H1 (cell line): Measurements from ENCODE around the gene CD63. TPM values are rescaled to one million over a fixed set of nuclear protein-coding genes. Genes with fewer than 3 reads are reported as not detected.

Experiments
- BCL11A ChIP-seq, 2 experiments: IDR thresholded peaks; one replicate each; pipeline ENCODE4 v1.6.1; 2011; ENCODE audit warnings: low read depth in 2 of 2, low read length in 2 of 2, mild to moderate bottlenecking in 2 of 2
- CEBPB ChIP-seq: IDR thresholded peaks from 2 replicates; pipeline ENCODE4 v1.6.1; 2012; ENCODE audit warnings: low read depth, low read length
- EGR1 ChIP-seq: IDR thresholded peaks from 2 replicates; pipeline ENCODE4 v1.6.1; 2011; ENCODE audit warnings: low read depth, low read length, borderline replicate concordance
- JUND ChIP-seq: IDR thresholded peaks from 2 replicates; pipeline ENCODE4 v1.6.1; 2011; ENCODE audit warnings: mild to moderate bottlenecking, improper control_type of control experiment, low read length
- SIX5 ChIP-seq: IDR thresholded peaks from 2 replicates; pipeline ENCODE4 v1.6.1; 2011; ENCODE audit warnings: mild to moderate bottlenecking, low read depth, low read length
- USF2 ChIP-seq: IDR thresholded peaks from 2 replicates; pipeline ENCODE4 v1.6.1; 2011; ENCODE audit warnings: low read length, improper control_type of control experiment
- polyA plus RNA-seq, 7 experiments: library from polyadenylated mRNA; depleted of rRNA in 3 of 7; stranded (reverse) in 5 of 7; unstranded in 2 of 7; fragments of >200 nt in 5 of 7; fragments of 200-250 nt in 2 of 7; gene quantifications; 1 replicate in 5 of 7; 2 replicates in 1 of 7; 4 replicates in 1 of 7; pipeline versions ENCODE4 v1.2.1 to v1.2.3, GENCODE V29; 2011 to 2013; ENCODE audit warnings: missing spikeins in 2 of 7, mixed read lengths in 2 of 7
- total RNA-seq: library from RNA; stranded (reverse); fragmentation: NEBNext Ultra II Directional; extraction: Animal tissue kit (Norgen Biotek cat#: 25700); gene quantifications from 2 replicates; pipeline ENCODE4 v1.2.1, GENCODE V29; 2021
- TF ChIP-seq, protein P1 (sequence below): fragments of 300-600 bp; sonication (generic); IDR thresholded peaks from 2 replicates; pipeline ENCODE4 v1.7.1; 2012; ENCODE audit warnings: low read length, moderate library complexity, mild to moderate bottlenecking, inconsistent platforms; ENCODE audit not compliant: insufficient replicate concordance

The CD63 gene
- total and polyA plus RNA-seq, 2 of the 8 experiments (the other 6 are each of a cell fraction or from before 2014, with no cell fraction given), result 440 to 526 TPM

DNA sequence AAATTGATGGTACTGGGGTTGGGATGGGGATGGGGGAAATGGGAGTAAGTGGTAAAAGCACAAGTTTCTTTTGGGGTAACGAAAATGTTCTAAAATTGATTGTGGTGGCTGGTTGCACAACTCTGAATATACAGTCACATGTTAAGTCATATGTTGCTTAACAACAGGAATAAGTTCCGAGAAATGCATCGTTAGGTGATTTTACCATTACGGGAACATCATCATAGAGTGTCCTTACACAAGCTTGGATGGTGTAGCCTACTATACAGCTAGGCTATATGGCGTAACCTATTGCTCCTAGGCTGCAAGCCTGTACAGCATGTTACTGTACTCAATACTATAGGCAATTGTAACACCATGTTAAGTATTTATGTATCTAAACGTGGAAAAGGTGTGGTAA lies 52.1 kb downstream of the CD63 start (continued):
- TF ChIP-seq CEBPB, result no peak
- TF ChIP-seq EGR1, result no peak
- TF ChIP-seq, protein P1, sequence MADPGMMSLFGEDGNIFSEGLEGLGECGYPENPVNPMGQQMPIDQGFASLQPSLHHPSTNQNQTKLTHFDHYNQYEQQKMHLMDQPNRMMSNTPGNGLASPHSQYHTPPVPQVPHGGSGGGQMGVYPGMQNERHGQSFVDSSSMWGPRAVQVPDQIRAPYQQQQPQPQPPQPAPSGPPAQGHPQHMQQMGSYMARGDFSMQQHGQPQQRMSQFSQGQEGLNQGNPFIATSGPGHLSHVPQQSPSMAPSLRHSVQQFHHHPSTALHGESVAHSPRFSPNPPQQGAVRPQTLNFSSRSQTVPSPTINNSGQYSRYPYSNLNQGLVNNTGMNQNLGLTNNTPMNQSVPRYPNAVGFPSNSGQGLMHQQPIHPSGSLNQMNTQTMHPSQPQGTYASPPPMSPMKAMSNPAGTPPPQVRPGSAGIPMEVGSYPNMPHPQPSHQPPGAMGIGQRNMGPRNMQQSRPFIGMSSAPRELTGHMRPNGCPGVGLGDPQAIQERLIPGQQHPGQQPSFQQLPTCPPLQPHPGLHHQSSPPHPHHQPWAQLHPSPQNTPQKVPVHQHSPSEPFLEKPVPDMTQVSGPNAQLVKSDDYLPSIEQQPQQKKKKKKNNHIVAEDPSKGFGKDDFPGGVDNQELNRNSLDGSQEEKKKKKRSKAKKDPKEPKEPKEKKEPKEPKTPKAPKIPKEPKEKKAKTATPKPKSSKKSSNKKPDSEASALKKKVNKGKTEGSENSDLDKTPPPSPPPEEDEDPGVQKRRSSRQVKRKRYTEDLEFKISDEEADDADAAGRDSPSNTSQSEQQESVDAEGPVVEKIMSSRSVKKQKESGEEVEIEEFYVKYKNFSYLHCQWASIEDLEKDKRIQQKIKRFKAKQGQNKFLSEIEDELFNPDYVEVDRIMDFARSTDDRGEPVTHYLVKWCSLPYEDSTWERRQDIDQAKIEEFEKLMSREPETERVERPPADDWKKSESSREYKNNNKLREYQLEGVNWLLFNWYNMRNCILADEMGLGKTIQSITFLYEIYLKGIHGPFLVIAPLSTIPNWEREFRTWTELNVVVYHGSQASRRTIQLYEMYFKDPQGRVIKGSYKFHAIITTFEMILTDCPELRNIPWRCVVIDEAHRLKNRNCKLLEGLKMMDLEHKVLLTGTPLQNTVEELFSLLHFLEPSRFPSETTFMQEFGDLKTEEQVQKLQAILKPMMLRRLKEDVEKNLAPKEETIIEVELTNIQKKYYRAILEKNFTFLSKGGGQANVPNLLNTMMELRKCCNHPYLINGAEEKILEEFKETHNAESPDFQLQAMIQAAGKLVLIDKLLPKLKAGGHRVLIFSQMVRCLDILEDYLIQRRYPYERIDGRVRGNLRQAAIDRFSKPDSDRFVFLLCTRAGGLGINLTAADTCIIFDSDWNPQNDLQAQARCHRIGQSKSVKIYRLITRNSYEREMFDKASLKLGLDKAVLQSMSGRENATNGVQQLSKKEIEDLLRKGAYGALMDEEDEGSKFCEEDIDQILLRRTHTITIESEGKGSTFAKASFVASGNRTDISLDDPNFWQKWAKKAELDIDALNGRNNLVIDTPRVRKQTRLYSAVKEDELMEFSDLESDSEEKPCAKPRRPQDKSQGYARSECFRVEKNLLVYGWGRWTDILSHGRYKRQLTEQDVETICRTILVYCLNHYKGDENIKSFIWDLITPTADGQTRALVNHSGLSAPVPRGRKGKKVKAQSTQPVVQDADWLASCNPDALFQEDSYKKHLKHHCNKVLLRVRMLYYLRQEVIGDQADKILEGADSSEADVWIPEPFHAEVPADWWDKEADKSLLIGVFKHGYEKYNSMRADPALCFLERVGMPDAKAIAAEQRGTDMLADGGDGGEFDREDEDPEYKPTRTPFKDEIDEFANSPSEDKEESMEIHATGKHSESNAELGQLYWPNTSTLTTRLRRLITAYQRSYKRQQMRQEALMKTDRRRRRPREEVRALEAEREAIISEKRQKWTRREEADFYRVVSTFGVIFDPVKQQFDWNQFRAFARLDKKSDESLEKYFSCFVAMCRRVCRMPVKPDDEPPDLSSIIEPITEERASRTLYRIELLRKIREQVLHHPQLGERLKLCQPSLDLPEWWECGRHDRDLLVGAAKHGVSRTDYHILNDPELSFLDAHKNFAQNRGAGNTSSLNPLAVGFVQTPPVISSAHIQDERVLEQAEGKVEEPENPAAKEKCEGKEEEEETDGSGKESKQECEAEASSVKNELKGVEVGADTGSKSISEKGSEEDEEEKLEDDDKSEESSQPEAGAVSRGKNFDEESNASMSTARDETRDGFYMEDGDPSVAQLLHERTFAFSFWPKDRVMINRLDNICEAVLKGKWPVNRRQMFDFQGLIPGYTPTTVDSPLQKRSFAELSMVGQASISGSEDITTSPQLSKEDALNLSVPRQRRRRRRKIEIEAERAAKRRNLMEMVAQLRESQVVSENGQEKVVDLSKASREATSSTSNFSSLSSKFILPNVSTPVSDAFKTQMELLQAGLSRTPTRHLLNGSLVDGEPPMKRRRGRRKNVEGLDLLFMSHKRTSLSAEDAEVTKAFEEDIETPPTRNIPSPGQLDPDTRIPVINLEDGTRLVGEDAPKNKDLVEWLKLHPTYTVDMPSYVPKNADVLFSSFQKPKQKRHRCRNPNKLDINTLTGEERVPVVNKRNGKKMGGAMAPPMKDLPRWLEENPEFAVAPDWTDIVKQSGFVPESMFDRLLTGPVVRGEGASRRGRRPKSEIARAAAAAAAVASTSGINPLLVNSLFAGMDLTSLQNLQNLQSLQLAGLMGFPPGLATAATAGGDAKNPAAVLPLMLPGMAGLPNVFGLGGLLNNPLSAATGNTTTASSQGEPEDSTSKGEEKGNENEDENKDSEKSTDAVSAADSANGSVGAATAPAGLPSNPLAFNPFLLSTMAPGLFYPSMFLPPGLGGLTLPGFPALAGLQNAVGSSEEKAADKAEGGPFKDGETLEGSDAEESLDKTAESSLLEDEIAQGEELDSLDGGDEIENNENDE, result no peak
- TF ChIP-seq USF2, result no peak
- no peak for TF ChIP-seq BCL11A (IDR thresholded peaks at IDR 0.05; ENCODE audit: low read depth in 2 of 2, low read length in 2 of 2)
- no peak for TF ChIP-seq SIX5
- TF ChIP-seq JUND, result no peak
